ENCODE results near the gene C1orf35. TPM values are rescaled to one million over a fixed set of nuclear protein-coding genes. Genes with fewer than 3 reads are reported as not detected.

Gene C1orf35
- total RNA-seq, 1 experiment from 2014 or later = 31.0 TPM

GRCh38 chr1:228059634-228060457 is 43.3 kb downstream of the C1orf35 start:
- Histone ChIP-seq H3K23me2 (ENCODE audit: insufficient read length, low read depth, low read length, poor library complexity, severe bottlenecking) (peaks cover 19% of the 10 kb centered on the region), H2BK15ac (ENCODE audit: low read depth, low read length) (no peak overlapping the region), H3K4me2 (ENCODE audit: insufficient read depth, insufficient read length, low read length) (peak overlapping the region; percentile 88), H3T11ph (ENCODE audit: low read length) (no peak overlapping the region), H2BK20ac (ENCODE audit: low read depth, low read length, poor library complexity, severe bottlenecking) (no peak overlapping the region), H3K79me2 (ENCODE audit: insufficient read depth, low read length) (no peaks in the 10 kb centered on the region), H4K5ac (ENCODE audit: insufficient read length, low read depth, low read length) (no peak overlapping the region), H4K91ac (ENCODE audit: insufficient read length, low read depth, low read length) (no peak overlapping the region), H2BK12ac (ENCODE audit: insufficient read length, low read depth, low read length) (no peak overlapping the region), H3K23ac (ENCODE audit: insufficient read length, low read depth, low read length) (no peak overlapping the region), H3K79me1 (ENCODE audit: insufficient read depth, low read depth, low read length, poor library complexity, severe bottlenecking) (no peaks in the 10 kb centered on the region), H3K14ac (ENCODE audit: insufficient read depth, low read length) (no peak overlapping the region), H3K18ac (ENCODE audit: insufficient read length, low read depth, low read length) (peak overlapping the region; percentile 68), H2AFZ (ENCODE audit: low read length) (peak overlapping the region; percentile 74), H3K56ac (ENCODE audit: insufficient read length, low read depth, low read length) (no peak overlapping the region), H3K27me3 (ENCODE audit: insufficient read depth, low read length) (peaks cover 38% of the 10 kb centered on the region), H3K9ac (ENCODE audit: extremely low read depth, insufficient read length, low read length) (no peak overlapping the region), H3K4ac (ENCODE audit: low read depth, low read length) (no peak overlapping the region), H3K9me3 (ENCODE audit: control insufficient read depth, low read depth, low read length) (no peaks in the 10 kb centered on the region), H4K8ac (replicated peaks; ENCODE audit: insufficient read length, low read depth, low read length) (no peak overlapping the region), H2AK5ac (ENCODE audit: insufficient read length, low read length) (no peak overlapping the region), H2BK5ac (ENCODE audit: insufficient read length, low read length) (no peak overlapping the region), H3K4me1 (ENCODE audit: insufficient read depth, low read length) (no peaks in the 10 kb centered on the region), H2BK120ac (ENCODE audit: low read depth, low read length, poor library complexity, severe bottlenecking) (no peak overlapping the region), H4K20me1 (ENCODE audit: control insufficient read depth, insufficient read depth, insufficient read length) (no peaks in the 10 kb centered on the region), H3K27ac (ENCODE audit: insufficient read length, low read depth, low read length) (no peak overlapping the region)
- TF ChIP-seq CTCF (conservative IDR thresholded peaks at IDR 0.05) = no peak
- H3K27me3 Mint-ChIP-seq (ENCODE audit: low read depth) = peaks cover 92% of the 10 kb centered on the region
- peak; percentile 100 for DNase-seq
- H3K27ac Mint-ChIP-seq = peak overlapping the region in 2 of 3 experiments; percentile 66 to 82; a peak in 2 of 7 replicates
- no CpG with 5 or more reads among the region's 33 CpGs for WGBS (ENCODE audit: extremely low coverage, insufficient read length, low lambda C conversion rate)
- no peaks in the 10 kb centered on the region; a peak in 1 of 7 replicates for H3K36me3 Mint-ChIP-seq (ENCODE audit: insufficient read depth in 1 of 3, low read depth in 3 of 3)
- peaks cover 5 to 7% of the 10 kb centered on the region in 2 experiments; a peak in 3 of 4 replicates for H3K4me1 Mint-ChIP-seq
- peak overlapping the region; percentile 71 to 85 for H3K4me3 Mint-ChIP-seq
- H3K9me3 Mint-ChIP-seq = peaks cover 4 to 6% of the 10 kb centered on the region in 2 experiments; a peak in 3 of 5 replicates
